ENCODE results near the gene COL6A2.

DNA sequence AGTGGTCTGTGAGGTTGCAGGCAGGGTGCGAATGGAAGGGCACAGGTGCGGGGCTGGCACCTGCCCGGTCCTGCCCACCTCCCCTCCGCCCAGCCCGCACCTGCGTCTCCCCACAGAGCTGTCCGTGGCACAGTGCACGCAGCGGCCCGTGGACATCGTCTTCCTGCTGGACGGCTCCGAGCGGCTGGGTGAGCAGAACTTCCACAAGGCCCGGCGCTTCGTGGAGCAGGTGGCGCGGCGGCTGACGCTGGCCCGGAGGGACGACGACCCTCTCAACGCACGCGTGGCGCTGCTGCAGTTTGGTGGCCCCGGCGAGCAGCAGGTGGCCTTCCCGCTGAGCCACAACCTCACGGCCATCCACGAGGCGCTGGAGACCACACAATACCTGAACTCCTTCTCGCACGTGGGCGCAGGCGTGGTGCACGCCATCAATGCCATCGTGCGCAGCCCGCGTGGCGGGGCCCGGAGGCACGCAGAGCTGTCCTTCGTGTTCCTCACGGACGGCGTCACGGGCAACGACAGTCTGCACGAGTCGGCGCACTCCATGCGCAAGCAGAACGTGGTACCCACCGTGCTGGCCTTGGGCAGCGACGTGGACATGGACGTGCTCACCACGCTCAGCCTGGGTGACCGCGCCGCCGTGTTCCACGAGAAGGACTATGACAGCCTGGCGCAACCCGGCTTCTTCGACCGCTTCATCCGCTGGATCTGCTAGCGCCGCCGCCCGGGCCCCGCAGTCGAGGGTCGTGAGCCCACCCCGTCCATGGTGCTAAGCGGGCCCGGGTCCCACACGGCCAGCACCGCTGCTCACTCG, 34.1 kb downstream of the COL6A2 start:
- TF ChIP-seq POLR2A (IDR thresholded peaks at IDR 0.05) = no peak
- no peak for TF ChIP-seq EP300 (IDR thresholded peaks at IDR 0.05)

Measured in suprapubic skin (tissue), 2 donors.